Ishikawa (cell line): ENCODE measurements around the gene TPH2.

Source experiments
- CEBPB ChIP-seq: IDR thresholded peaks from 2 replicates; pipeline ENCODE4 v1.6.1; 2012
- CREB1 ChIP-seq: IDR thresholded peaks from 2 replicates; pipeline ENCODE4 v1.6.1; 2012; ENCODE audit warnings: low read depth
- EGR1 ChIP-seq: IDR thresholded peaks from 2 replicates; pipeline ENCODE4 v1.6.1; 2012
- EP300 ChIP-seq: IDR thresholded peaks from 2 replicates; pipeline ENCODE4 v1.6.1; 2012; ENCODE audit warnings: borderline replicate concordance
- FOXM1 ChIP-seq: IDR thresholded peaks from 2 replicates; pipeline ENCODE4 v1.6.1; 2012; ENCODE audit warnings: low read depth, borderline replicate concordance
- MAX ChIP-seq: IDR thresholded peaks from 2 replicates; pipeline ENCODE4 v1.6.1; 2012
- RAD21 ChIP-seq: IDR thresholded peaks from 2 replicates; pipeline ENCODE4 v1.6.1; 2012; ENCODE audit warnings: low read depth
- TAF1 ChIP-seq: IDR thresholded peaks from 2 replicates; pipeline ENCODE4 v1.6.1; 2012; ENCODE audit warnings: low read depth, mild to moderate bottlenecking
- TCF12 ChIP-seq: IDR thresholded peaks from 2 replicates; pipeline ENCODE4 v1.6.1; 2012; ENCODE audit warnings: low read depth
- TEAD4 ChIP-seq: IDR thresholded peaks from 2 replicates; pipeline ENCODE4 v1.6.1; 2012
- USF1 ChIP-seq: IDR thresholded peaks from 2 replicates; pipeline ENCODE4 v1.6.1; 2012
- YY1 ChIP-seq: IDR thresholded peaks from 2 replicates; pipeline ENCODE4 v1.6.1; 2012; ENCODE audit warnings: low read depth
- TF ChIP-seq, protein P1 (sequence below): IDR thresholded peaks from 2 replicates; pipeline ENCODE4 v1.6.1; 2012; ENCODE audit warnings: low read depth, mild to moderate bottlenecking

GRCh38 chr12:71958993-71959578, 20.4 kb downstream of the TPH2 start:
- TF ChIP-seq, protein P1, sequence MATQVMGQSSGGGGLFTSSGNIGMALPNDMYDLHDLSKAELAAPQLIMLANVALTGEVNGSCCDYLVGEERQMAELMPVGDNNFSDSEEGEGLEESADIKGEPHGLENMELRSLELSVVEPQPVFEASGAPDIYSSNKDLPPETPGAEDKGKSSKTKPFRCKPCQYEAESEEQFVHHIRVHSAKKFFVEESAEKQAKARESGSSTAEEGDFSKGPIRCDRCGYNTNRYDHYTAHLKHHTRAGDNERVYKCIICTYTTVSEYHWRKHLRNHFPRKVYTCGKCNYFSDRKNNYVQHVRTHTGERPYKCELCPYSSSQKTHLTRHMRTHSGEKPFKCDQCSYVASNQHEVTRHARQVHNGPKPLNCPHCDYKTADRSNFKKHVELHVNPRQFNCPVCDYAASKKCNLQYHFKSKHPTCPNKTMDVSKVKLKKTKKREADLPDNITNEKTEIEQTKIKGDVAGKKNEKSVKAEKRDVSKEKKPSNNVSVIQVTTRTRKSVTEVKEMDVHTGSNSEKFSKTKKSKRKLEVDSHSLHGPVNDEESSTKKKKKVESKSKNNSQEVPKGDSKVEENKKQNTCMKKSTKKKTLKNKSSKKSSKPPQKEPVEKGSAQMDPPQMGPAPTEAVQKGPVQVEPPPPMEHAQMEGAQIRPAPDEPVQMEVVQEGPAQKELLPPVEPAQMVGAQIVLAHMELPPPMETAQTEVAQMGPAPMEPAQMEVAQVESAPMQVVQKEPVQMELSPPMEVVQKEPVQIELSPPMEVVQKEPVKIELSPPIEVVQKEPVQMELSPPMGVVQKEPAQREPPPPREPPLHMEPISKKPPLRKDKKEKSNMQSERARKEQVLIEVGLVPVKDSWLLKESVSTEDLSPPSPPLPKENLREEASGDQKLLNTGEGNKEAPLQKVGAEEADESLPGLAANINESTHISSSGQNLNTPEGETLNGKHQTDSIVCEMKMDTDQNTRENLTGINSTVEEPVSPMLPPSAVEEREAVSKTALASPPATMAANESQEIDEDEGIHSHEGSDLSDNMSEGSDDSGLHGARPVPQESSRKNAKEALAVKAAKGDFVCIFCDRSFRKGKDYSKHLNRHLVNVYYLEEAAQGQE = no peak
- TF ChIP-seq CEBPB = no peak
- TF ChIP-seq RAD21 = no peak
- TF ChIP-seq MAX = no peak
- no peak for TF ChIP-seq TAF1
- TF ChIP-seq TCF12 = no peak
- no peak for TF ChIP-seq EP300
- TF ChIP-seq YY1 = no peak
- no peak for TF ChIP-seq CREB1
- no peak for TF ChIP-seq FOXM1
- TF ChIP-seq EGR1 = no peak
- TF ChIP-seq TEAD4 = no peak
- no peak for TF ChIP-seq USF1
